Osteoblast (primary cell): Measurements from ENCODE around the gene CPED1. TPM values are rescaled to one million over a fixed set of nuclear protein-coding genes. Genes with fewer than 3 reads are reported as not detected.
"Not testable (repeated sequence)": the region's sequence is repeated elsewhere in the genome, so short reads cannot be mapped to it uniquely, and the experiment has no call there.

ENCODE experiments used
- DNase-seq: peaks from one replicate; pipeline ENCODE4 v3.0.0; 2011; ENCODE audit warnings: low spot score, mixed read lengths; ENCODE audit not compliant: insufficient read length; ENCODE audit errors: missing footprints
- H2AFZ ChIP-seq: 2 replicates; pipeline ENCODE4 v1.6.0; 2011; ENCODE audit warnings: mild to moderate bottlenecking, low read length
- H3K27ac ChIP-seq: 2 replicates; pipeline ENCODE4 v1.5.1; 2011; ENCODE audit warnings: mild to moderate bottlenecking, low read depth, low read length, moderate library complexity
- H3K27me3 ChIP-seq: 2 replicates; pipeline ENCODE4 v1.6.0; 2012; ENCODE audit warnings: mild to moderate bottlenecking, control low read depth, inconsistent platforms, low read length, moderate library complexity; ENCODE audit not compliant: insufficient read depth
- H3K36me3 ChIP-seq: 2 replicates; pipeline ENCODE4 v1.5.1; 2011; ENCODE audit warnings: mild to moderate bottlenecking, low read length, control low read depth, moderate library complexity; ENCODE audit not compliant: insufficient read depth
- H3K4me1 ChIP-seq: 2 replicates; pipeline ENCODE4 v1.5.1; 2011; ENCODE audit warnings: mild to moderate bottlenecking, low read length, control low read depth, moderate library complexity; ENCODE audit not compliant: insufficient read depth
- H3K4me2 ChIP-seq: 2 replicates; pipeline ENCODE4 v1.6.0; 2011; ENCODE audit warnings: mild to moderate bottlenecking, low read length; ENCODE audit not compliant: insufficient read depth
- H3K4me3 ChIP-seq: fragments of 200-600 bp; sonication (generic); 3 replicates; pipeline ENCODE4 v1.5.1; 2012; ENCODE audit warnings: mild to moderate bottlenecking, low read length, inconsistent platforms; ENCODE audit not compliant: insufficient read depth
- H3K79me2 ChIP-seq: 2 replicates; pipeline ENCODE4 v1.6.0; 2012; ENCODE audit warnings: mild to moderate bottlenecking, low read length, control low read depth, inconsistent platforms; ENCODE audit not compliant: insufficient read depth
- H3K9me3 ChIP-seq: 2 replicates; pipeline ENCODE4 v1.5.1; 2011; ENCODE audit warnings: low read depth, low read length, control low read depth
- H4K20me1 ChIP-seq: 2 replicates; pipeline ENCODE4 v1.6.0; 2012; ENCODE audit warnings: mild to moderate bottlenecking, low read length, control low read depth; ENCODE audit not compliant: insufficient read depth
- CTCF ChIP-seq: IDR thresholded peaks from 2 replicates; pipeline ENCODE4 v1.5.1; 2011; ENCODE audit warnings: mild to moderate bottlenecking, low read depth, low read length, moderate library complexity; ENCODE audit errors: extremely low read depth
- total RNA-seq: library from RNA; depleted of rRNA; stranded (reverse); fragments of >200 nt; gene quantifications from 2 replicates; pipeline ENCODE4 v1.2.3, GENCODE V29; 2012

The CPED1 gene
- total RNA-seq, 1 donor, result 30.8 TPM

GRCh38 chr7:120981117-120981516, 7.4 kb upstream of the CPED1 start:
- no peaks in the 10 kb centered on the region for H4K20me1 ChIP-seq
- no peaks in the 10 kb centered on the region for H3K27me3 ChIP-seq

DNA sequence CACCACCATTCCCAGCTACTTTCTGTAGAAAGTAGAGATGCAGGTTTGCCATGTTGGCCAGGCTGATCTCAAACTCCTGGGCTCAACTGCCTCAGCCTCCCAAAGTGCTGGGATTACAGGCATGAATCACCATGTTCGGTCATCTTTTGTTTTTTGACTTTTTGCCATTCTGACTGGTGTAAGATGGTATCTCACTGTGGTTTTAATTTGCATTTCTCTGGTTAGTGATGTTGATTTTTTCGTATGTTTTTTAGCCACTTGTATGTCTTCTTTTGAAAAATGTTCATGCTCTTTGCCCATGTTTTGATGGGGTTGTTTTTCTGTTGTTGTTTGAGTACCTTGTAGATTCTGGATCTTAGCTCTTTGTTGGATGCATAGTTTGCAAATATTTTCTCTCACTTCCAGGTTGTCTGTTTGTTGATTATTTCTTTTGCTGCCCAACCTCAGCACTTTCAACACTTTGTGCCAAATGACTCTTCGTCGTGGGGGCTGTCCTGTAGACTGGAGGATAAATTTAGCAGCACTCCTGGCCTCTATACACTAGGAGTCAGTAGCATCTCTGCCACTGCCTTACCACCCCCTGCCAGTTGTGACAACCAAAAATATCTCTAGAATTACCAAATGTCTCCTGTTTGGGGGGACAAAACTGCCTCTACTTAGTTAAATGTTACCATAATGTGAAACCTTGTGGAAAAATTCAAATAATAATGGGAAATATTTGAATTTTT, 6.5 kb upstream of the CPED1 start:
- Histone ChIP-seq H3K4me1 (peaks cover 34% of the 10 kb centered on the region), H3K4me3 (no peak overlapping the region), H4K20me1 (no peaks in the 10 kb centered on the region), H3K36me3 (no peaks in the 10 kb centered on the region), H3K9me3 (no peaks in the 10 kb centered on the region), H3K27me3 (no peaks in the 10 kb centered on the region), H3K27ac (peak overlapping the region; percentile 31), H2AFZ (no peak overlapping the region), H3K79me2 (no peaks in the 10 kb centered on the region), H3K4me2 (peak overlapping the region; percentile 52)
- peak; percentile 79 for DNase-seq
- peak; percentile 27 for TF ChIP-seq CTCF

More at GRCh38 chr7:120981117-120981516, 7.4 kb upstream of the CPED1 start:
- no peak for DNase-seq
- no peaks in the 10 kb centered on the region for H3K79me2 ChIP-seq
- no peaks in the 10 kb centered on the region for H3K36me3 ChIP-seq
- H3K9me3 ChIP-seq, result no peaks in the 10 kb centered on the region
- no peak overlapping the region for H2AFZ ChIP-seq
- H3K4me3 ChIP-seq, result no peak overlapping the region
- peaks cover 34% of the 10 kb centered on the region for H3K4me1 ChIP-seq
- TF ChIP-seq CTCF, result no peak
- no peak overlapping the region for H3K4me2 ChIP-seq
- no peak overlapping the region for H3K27ac ChIP-seq

GRCh38 chr7:120983592-120983991, 4.9 kb upstream of the CPED1 start:
- H2AFZ ChIP-seq, H3K4me3 ChIP-seq, DNase-seq, H3K4me2 ChIP-seq, H3K79me2 ChIP-seq, H4K20me1 ChIP-seq, H3K27ac ChIP-seq, H3K27me3 ChIP-seq, H3K36me3 ChIP-seq, H3K9me3 ChIP-seq: not testable (repeated sequence)
- H3K4me1 ChIP-seq, result peaks cover 41% of the 10 kb centered on the region

GRCh38 chr7:120984406-120984805, 4.1 kb upstream of the CPED1 start:
- Histone ChIP-seq H3K27me3 (no peaks in the 10 kb centered on the region), H3K4me2 (no peak overlapping the region), H4K20me1 (no peaks in the 10 kb centered on the region), H3K4me1 (peaks cover 38% of the 10 kb centered on the region), H3K27ac (no peak overlapping the region), H3K36me3 (no peaks in the 10 kb centered on the region), H3K4me3 (no peak overlapping the region), H2AFZ (no peak overlapping the region), H3K9me3 (no peaks in the 10 kb centered on the region), H3K79me2 (peaks cover 1% of the 10 kb centered on the region)
- DNase-seq, result no peak
- no peak for TF ChIP-seq CTCF
